Hematopoietic multipotent progenitor cell treated with erythropoietin and hydrocortisone succinate and interleukin-3 and kit ligand, for 4 days (in vitro differentiated cells): ENCODE measurements around the gene DYSF.

Experiments used
- DNase-seq: peaks from one replicate; pipeline ENCODE4 v3.0.0-alpha.2; 2015

The DYSF gene

DNA sequence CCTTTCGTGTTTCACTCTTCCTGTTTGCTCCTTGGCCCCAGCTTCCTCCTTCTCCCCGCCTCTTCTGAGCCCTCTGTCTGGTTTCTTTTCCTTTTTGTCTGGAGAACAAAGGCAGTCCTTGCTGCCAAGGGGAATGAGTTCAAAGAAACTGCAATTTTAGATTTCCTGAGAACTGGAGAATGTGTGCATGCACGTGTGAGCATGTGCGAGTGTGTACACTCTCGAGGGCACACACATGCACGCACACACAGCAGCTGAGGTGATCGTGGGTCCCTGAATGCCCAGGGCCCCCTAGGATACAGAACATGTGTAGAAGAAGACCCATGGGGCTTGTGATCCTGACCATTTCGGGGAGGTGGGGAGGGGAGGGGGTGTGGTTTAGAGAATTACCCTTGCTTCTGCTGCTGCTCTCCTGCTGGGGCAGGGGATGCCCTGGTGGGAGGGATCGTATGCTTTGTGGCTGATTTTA lies 151.8 kb downstream of the DYSF start:
- DNase-seq: no peak

DNA sequence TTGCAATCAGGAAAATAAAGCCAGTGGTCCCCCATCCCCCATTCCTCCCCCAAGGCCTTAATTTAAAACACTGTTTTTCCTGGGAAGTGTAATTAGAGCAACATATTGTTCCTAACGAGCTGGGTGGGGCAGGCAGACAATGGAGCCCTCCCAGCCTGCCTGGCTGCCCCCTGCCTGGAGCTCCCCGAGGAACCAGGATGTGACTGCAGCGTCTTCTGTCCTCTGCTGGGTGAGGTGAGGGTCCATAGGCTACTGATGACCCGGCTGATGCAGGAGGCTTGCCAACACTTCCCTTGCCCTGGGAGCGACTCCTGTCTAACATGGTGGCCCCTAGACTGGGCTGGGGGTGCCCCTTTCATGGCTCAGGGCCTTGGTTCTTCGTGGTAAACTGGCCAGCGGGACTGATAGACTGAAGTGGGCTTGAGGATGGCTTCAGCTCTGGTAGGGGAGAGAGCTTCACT lies 152.4 kb downstream of the DYSF start:
- no peak for DNase-seq

DNA sequence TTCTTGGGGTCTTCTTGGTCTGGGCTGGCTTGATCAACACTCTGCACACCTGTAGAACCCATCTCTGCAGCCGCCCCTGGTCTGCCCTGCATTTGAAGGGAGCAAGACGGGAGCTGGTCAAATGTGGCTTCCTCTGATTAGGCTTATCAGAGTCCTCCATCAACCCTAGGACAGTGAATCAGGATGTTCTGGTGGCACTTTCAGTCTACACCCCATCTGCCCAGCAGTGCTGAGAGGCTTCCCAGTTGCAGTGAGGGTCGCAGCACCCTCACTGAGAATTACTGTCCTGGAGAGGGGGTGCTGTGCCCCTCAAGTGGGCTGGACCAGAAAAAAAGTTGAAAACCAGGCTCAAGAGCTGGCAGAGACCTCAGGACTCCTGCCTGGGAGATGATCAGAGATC lies 152.9 kb downstream of the DYSF start:
- DNase-seq: peak; percentile 82

DNA sequence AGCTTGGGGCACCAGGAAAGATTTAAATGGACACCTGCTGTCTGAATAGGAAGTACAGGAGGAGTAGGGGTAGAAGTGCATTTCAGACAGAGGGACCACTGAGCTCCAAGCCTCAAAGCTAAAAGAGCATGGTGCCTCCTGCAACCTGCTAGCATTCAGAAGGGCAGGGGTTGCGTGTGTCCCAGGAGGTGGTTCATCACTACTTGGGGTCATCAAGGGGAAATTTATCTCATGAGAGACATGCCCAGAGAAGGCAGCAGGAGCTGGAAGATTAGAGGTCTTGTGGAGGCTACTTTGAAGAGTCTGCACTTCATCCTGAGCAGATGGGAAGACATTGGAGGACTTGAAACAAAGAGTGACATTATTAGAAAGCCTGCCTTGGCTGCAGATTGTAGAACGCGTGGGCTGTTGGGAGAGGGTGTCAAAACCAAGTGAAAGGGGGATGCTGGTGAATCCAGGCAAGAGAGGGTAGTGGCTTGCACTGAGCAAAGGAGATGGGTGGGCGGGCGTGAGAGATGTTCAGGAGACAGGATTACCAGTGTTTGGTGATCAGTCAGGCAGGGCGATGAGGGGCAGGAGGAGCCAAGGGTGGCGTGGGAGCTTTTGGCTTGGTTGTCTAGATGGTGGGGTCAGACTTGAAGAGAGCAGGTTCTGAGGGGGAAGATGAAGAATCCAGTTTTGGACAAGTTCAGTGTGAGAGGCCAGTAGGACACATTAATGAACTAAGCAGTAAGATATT lies 154.0 kb downstream of the DYSF start:
- peak; percentile 33 for DNase-seq

DNA sequence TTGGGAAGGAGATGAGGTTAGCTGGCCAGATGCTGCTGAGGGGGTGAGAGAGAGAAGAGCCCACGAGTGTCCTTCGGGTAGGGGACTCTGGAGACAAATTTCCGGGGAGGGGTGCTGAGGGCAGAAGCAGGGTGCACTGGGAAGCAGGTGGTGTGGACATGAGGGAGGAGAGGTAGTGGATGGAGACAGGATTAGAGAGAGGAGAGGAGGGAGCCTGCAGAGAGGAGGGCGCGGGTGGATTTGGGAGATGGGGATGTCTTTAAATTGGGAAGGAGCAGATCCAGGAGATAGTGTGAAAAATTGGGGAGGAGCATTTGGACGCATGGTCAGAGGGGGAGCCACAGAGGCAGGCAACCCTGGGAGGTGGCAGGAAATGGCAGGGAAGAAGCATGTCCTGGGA lies 154.7 kb downstream of the DYSF start:
- DNase-seq: no peak

DNA sequence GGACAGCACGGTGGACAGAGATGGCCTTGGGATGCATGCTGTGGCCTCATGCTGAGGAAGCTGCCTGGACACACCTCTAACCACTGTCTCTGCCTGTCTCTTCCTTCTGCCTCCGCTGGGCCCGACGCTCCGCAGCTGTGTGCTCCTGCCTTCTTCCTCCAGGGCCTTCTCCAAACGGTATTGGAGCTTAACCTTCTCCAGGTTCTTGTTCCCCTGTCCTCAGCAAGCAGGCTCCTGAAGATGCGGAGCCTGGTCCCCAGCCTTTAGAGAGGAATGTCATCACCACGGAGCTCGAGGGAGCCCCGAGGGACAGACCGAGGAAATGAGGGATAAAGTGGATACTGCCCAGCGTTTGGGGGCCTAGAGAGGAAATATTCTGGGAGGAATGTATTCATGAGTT lies 155.1 kb downstream of the DYSF start:
- no peak for DNase-seq

DNA sequence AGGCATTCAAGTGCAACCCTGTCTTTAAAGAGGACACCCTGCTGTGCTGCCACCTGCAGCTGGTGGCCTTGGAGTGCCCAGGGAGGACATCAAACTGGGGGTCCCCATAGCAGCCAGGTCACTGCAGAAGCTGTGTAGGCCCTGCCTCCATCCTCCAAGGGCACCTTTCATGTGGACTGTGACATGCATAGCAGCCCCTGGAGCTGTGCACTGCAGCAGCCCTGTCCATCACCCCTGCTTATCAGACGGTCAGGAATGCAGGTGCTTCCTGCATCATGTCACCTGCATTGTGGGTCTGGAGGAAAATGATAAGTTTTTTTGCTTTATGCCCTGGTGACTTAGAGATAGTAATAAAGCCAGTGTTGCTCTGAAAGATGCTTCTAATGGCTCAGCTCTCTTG lies 155.7 kb downstream of the DYSF start:
- peak; percentile 39 for DNase-seq

DNA sequence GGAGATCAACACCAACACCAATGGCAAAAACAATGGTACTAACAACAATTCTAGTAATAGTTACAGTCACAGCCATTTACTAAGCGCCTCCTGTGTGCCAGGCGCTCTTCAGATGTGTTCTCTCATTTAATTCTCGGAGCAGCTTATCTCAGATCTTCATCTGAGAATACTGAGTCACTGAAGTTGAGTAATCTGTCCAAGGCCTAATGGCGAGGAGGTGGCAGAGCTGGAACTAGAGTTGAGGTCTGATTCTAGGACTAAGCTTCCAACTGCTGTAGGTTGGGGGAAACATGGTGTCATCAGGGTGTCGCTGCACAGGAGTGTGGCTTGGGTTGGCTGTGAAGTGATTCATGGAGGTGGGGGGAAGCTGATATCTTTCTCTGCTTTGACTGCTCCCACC lies 156.1 kb downstream of the DYSF start:
- peak; percentile 62 for DNase-seq

DNA sequence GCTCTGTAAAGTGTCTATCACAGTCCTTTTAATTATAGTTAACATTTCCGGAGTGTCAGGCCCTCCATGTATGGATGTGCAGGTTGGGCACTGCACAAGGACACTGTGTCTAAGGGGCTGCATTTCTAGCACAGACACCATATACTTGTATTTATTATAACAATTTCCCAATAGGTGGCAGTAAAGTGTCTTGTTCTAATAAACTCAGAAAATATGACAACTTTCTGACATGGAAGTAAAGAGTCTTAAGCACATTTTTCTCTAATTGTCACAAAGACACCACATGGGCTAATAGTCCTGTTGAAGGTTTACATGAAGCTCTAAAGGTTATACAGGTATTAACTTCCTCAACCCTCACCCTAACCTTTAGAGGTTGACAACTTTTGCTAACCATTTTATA lies 156.6 kb downstream of the DYSF start:
- DNase-seq: peak; percentile 76

DNA sequence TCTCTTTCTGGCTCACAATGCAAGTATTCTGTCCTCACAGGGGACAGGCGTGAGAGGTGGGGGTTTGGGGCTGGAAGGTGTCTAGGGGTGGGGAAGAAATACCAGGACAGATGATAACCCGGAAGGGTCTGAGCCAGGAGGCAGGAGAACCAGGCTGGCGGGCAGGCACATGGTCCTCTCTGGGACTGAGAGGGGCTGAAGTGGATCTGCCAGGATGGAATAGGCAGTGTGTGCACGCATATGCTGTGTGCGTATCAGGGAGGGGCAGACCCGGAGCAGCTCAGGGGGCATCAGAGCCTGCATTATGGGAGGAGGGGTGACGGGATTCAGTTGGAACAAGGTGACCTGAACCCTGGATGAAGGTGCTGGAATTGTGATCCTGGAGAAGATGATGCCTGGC lies 157.3 kb downstream of the DYSF start:
- DNase-seq: no peak

DNA sequence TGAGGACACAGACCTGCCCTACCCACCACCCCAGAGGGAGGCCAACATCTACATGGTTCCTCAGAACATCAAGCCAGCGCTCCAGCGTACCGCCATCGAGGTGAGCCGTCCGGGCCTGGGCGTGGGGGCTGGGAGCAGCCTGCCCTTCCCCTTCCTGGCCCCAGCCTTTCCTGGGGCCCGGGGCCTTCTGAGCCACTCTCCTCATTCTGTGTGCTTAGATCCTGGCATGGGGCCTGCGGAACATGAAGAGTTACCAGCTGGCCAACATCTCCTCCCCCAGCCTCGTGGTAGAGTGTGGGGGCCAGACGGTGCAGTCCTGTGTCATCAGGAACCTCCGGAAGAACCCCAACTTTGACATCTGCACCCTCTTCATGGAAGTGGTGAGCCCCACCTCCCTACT lies 157.9 kb downstream of the DYSF start:
- DNase-seq: no peak

DNA sequence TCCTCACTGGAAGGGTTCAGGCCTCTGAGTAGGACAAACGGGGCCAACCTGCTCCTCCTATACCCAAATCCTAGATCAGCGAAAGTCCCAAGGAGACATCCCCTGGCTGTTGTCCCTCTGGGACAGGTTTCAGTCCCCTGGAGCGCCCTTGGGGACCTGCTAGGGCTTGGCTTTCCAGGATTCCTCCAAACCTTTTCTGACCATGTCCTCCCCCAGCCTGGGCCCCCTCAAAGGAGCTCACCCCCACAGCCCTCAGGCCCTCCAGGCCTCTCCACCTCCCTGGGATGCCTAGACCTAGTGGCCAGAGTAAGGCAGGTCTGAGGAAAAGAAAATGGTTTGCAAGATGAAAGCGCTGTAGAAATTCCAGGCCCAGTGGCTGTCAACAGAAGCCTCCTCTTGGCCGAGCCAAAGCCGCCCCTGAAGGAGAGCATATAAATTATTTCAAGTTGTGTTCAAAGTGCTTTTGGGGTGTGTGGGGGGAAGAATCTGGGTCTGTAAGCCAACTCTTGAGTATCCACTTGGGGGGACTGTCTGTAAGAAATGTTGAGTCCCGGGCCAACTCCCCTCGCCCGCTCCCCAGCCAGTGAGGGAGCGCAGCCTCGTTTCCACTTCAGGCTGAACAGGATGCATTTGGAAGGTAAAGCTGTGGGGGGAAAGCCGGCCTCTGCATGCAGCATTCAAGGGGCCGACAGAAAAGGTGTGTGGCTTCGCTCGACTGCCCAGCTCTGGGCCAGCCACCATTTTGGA lies 158.6 kb downstream of the DYSF start:
- no peak for DNase-seq

DNA sequence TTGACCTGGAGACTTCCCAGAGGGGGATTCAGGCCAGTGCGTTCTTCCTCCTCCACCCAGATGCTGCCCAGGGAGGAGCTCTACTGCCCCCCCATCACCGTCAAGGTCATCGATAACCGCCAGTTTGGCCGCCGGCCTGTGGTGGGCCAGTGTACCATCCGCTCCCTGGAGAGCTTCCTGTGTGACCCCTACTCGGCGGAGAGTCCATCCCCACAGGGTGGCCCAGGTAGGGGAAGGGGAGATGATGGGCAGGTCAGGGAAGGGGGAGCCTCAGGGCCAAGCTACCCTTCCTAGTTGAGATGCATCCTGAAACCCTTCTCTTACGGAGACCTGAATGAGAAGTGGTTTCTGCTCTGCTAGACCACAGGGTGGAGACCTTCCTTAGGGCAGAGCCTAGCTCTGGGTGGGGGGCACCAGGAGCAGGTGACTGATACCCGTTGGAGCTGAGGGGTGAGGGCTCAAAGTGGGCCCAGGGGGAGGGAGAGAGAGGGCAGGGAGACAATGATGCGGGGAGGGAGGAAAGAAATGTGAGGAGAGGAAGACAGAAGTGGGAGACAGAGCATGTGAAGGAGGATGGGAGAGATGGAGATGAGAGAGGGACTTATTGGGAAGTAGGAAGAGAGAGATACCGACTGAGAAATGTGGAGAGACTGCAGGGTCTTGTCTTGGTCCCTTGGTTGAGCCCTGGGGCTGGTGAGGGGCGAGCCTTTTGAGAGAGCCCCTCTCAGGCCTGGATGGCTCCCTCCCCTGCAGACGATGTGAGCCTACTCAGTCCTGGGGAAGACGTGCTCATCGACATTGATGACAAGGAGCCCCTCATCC lies 159.4 kb downstream of the DYSF start:
- DNase-seq: no peak

DNA sequence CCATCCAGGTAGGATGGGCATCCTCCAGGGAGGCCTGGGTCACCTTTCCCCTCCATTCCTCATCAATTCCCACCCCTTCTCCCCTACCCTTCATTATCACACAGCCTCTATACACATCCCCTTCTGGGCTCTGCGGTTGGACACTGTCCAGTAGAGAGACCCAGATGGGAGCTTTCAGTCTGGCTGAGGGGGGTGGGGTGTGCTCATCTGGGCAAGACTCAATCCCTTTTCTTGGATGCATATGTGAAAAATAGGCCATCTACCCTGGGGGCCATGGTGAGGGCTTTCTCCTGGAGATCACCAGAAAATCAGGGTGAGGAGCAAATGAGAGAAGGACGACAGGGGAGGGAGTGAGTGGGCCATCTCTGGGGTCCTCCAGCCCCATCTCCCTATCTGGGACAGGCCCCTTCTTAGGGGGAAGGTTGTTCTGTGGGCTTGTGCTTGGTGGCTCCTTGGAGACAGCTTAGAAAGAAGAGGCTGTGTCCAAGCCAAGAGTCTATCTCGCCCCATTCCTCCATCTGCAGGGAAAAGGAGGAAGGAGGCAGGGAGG lies 160.1 kb downstream of the DYSF start:
- no peak for DNase-seq

DNA sequence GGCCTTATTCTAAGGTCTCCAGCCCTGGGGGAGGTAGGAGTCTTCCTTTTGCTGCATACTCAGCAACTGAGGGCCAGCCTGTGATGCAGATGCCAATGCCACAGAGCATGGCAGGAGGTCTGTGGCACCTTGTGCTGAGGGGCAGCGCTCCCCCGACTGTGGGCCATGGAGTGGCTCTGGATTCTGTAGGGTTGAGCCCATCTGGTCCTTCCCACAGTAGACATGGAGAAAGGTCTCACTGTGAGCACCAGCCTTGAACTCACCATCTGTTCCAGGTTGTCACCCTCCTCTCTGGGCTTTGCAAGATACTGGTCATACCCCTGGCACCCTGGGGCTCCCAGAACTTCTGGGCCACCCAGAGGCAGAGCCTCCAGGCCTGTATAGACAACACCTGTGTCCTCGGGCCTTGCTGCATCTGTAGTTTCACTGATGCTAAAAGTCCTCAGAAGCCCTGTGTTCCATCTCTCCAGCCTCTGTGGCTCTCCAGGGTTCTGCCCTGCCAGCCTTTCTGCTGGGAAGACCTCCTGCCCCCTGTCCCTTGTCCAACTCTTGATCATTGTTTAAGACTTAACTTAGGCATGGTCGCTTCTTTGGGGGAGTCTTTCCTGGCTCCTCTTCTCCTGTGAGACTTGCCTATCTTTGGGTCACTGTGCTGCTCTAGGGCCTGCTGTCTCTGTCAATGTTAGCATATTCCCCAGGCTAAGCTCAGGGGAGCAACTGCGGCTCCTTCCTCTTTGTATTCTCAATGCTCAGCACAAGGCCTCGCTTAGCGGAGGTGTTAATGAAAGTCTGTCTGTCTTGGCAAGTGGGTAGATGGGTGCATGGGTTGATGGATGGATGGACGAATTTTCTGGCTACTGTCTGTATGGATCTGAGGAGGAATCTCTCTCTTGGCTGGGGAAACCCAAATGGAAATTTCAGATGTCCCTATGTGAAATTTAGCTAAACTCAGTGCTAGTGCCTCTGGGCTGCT lies 160.9 kb downstream of the DYSF start:
- DNase-seq: no peak

DNA sequence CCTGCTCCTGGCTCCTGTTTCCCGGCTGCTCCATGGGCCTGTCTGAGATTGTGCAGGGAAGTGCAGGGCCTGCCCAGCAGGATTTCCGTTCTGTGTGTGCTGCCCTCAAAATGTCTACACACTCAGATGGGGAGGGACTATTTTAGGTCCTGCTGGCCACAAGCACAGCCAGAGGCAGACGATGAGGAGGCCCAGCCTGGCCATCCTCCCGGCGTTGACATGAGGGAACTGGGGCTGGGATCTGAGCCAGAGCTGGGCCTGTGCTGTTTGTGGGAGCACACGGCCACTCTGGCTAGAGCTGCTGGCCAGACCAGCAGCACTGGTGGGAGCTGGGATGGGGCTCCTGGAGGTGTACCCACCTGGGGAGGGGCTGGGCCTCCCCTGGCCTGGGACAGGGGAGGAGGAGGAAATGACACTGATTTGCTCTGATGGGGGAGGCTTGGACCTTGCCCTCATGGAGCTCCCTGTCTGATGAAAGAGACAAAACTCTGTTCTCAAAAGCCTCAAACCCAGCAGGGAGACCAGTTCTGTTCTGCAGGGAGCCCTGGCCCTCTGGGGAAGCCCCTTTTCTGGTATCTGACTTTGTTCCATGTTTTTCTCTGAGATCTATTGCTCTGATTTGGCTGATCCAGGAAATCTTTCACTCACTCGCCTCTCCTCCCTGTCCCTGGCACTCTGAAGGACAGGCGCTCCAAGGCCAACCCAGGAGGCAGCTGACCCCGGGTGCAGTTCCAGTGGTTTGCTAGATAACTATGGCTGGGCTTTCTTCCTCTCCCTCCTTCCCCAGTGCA lies 161.8 kb downstream of the DYSF start:
- DNase-seq: no peak

DNA sequence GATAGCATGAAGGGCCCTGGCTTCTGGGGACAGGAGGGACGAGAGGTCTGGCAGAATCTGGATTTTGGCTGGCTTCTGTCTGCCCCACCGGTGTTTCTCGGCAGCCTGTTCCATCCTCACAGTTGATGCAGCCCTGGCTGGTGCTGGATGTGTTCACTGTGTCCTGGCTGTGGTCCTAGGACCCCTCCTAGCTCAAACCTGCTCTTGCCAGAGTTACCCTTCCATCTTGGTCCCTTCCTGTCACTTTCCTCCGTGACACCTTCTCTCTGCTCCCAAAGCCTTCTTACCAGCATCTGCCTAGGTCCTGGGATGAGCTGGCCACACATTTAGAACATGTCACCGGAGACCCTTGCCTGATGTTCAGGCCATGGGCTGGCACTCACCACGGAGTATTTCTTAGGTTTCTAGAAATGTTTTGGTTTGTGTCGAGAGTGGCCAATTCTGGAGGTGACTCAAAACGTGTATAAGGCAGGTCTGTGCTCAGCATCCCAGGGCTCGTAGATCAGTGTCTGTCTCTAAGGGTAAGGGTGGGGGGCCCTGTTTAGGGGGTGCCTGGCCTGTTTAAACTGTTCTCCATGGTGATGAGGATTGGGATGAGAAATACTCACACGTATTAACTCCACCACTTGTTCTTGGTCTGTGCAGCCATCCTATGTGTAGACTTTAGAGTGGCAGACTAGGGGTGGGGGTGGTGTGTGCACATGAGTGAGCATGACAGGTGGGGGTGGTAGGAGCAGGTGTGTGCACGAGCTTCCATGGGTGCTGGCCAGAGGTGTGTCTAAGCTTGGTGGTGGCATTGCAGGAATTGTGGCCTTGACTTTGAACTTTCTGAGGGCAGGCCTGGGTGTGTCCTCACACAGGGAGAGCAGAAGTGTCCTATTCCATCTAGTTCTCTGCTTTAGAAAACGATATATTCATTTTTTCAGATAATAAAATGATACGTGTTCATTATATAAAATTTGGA lies 162.7 kb downstream of the DYSF start:
- DNase-seq: no peak

DNA sequence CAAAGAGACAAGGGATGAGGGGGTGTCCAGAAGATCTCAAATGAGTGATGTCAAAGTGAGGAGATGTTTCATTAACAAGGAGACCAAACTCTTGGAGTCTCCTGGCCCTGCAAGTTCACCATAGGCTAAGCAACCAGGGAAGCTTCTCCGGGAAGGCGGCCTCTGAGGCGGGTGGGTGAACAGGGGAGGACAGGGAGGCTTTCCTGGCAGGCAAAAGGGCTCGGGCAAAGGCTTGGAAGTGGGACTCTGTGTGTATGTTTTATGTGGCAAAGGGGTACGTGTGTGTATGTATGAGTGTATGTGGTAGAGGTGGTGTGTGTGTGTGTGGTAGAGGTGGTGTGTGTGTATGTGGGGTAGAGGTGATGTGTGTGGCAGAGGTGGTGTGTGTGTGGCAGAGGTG lies 163.9 kb downstream of the DYSF start:
- DNase-seq: no peak

DNA sequence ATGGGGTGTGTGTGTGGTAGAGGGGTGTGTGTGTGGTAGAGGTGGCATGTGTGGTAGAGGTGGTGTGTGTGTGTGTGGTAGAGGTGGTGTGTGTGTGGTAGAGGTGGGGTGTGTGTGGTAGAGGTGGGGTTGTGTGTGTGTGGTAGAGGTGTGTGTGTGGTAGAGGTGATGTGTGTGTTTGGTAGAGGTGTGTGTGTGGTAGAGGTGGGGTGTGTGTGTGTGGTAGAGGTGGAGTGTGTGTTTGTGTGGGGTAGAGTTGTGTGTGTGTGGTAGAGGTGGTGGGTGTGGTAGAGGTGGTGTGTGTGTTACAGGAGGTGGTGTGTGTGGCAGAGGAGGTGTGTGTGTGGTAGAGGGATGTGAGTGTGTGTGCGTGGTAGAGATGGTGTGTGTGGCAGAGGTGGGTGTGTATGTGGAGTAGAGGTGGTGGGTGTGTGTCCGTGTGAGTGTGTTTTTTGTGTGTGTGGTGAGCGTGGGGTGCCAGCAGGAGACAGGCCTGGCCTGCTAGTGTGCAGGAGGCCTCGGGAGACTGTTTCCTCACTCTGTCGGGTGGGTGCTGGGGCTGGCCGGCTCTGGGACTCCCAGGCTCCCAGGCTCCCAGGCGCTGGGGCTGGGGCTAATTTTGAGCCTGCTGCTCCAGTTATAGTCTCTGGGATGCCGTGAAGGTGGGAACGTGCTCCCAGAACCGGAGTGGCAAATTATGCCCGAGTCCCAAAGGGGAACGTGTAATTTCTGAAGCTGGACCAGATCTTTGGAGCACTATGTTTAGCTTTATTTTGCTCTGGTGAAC lies 165.2 kb downstream of the DYSF start:
- no peak for DNase-seq
